Endothelial cell of umbilical vein (primary cell): ENCODE measurements around the gene IGF2BP2. TPM values are rescaled to one million over a fixed set of nuclear protein-coding genes. Genes with fewer than 3 reads are reported as not detected.
A peak's percentile ranks its signal among the peaks of the same experiment; 100 is the strongest.

Experiments used
- BruUV-seq: library from RNA; stranded (reverse); fragments of 400-500 nt; replicated peaks from 2 replicates; lab custom pipeline; 2021; lab: Mats Ljungman, UMichigan
- CTCF ChIA-PET: fragments of 300-600, 350-600 bp; sonication (Branson Sonifier 250); formaldehyde crosslinking; loops from one replicate; lab custom pipeline; 2021; ENCODE audit warnings: antibody characterized with exemption, inconsistent platforms; lab: Charles Lee
- POLR2A ChIA-PET: fragments of 300-600, 350-600 bp; sonication (Branson Sonifier 250); formaldehyde crosslinking; loops from one replicate; lab custom pipeline; 2021; ENCODE audit warnings: antibody characterized with exemption, inconsistent platforms; lab: Charles Lee
- DNase-seq: peaks from one replicate; pipeline ENCODE4 v3.0.0-alpha.2; 2011; ENCODE audit warnings: low read depth, low spot score
- FAIRE-seq: peaks from 2 replicates; lab custom pipeline; 2011; peaks lifted over from hg19 to GRCh38; lab: Jason Lieb, UNC
- H2AFZ ChIP-seq: 2 replicates; pipeline ENCODE4 v1.6.0; 2012; ENCODE audit warnings: low read depth, low read length, control low read depth, inconsistent platforms
- H3K27ac ChIP-seq: 2 replicates; pipeline ENCODE4 v1.5.1; 2011; ENCODE audit warnings: low read depth, mild to moderate bottlenecking, control low read depth, low read length, moderate library complexity; ENCODE audit not compliant: insufficient read depth
- H3K27me3 ChIP-seq, 2 experiments: 2 replicates each; pipeline versions ENCODE4 v1.6.0 to v1.6.1; 2011; ENCODE audit warnings: low read length in 2 of 2, mixed read lengths in 1 of 2; ENCODE audit not compliant: control insufficient read depth in 2 of 2, insufficient read depth in 2 of 2
- H3K36me3 ChIP-seq, 2 experiments: 2 replicates in 1 of 2; 3 replicates in 1 of 2; pipeline ENCODE4 v1.5.1; 2011; ENCODE audit warnings: low read length in 2 of 2, mild to moderate bottlenecking in 1 of 2, moderate library complexity in 1 of 2; ENCODE audit not compliant: control insufficient read depth in 2 of 2, insufficient read depth in 2 of 2; ENCODE audit errors: extremely low read depth in 1 of 2
- H3K4me1 ChIP-seq: 3 replicates; pipeline ENCODE4 v1.5.1; 2011; ENCODE audit warnings: mild to moderate bottlenecking, low read length; ENCODE audit not compliant: control insufficient read depth, insufficient read depth; ENCODE audit errors: extremely low read depth
- H3K4me2 ChIP-seq: 2 replicates; pipeline ENCODE4 v1.6.1; 2011; ENCODE audit warnings: low read length, control low read depth, mixed read lengths; ENCODE audit not compliant: insufficient read depth
- H3K4me3 ChIP-seq, 3 experiments: fragments of 200-600 bp in 1 of 3; sonication (generic), shearing (Covaris generic) in 1 of 3; replicated peaks in 1 of 3; 2 replicates each; pipeline ENCODE4 v1.5.1; 2011 to 2016; ENCODE audit warnings: control low read depth in 3 of 3, low read length in 3 of 3, mild to moderate bottlenecking in 2 of 3, inconsistent platforms in 1 of 3, low read depth in 1 of 3, moderate library complexity in 1 of 3; ENCODE audit not compliant: insufficient read depth in 1 of 3
- H3K79me2 ChIP-seq: 2 replicates; pipeline ENCODE4 v1.6.0; 2012; ENCODE audit warnings: low read length, inconsistent platforms; ENCODE audit not compliant: control insufficient read depth, insufficient read depth
- H3K9ac ChIP-seq: replicated peaks from 2 replicates; pipeline ENCODE3; 2011; ENCODE audit warnings: low read length, control low read depth; ENCODE audit not compliant: insufficient read depth; ENCODE audit errors: extremely low read depth
- H3K9me1 ChIP-seq: replicated peaks from 3 replicates; pipeline ENCODE4 v1.6.0; 2011; ENCODE audit warnings: mild to moderate bottlenecking, low read length; ENCODE audit not compliant: control insufficient read depth, insufficient read depth; ENCODE audit errors: extremely low read depth
- H3K9me3 ChIP-seq: replicated peaks from 2 replicates; pipeline ENCODE4 v1.5.1; 2012; ENCODE audit warnings: low read length, inconsistent platforms; ENCODE audit not compliant: control insufficient read depth, insufficient read depth
- H4K20me1 ChIP-seq: replicated peaks from 2 replicates; pipeline ENCODE3; 2011; ENCODE audit warnings: mild to moderate bottlenecking, low read length; ENCODE audit not compliant: control insufficient read depth, insufficient read depth; ENCODE audit errors: extremely low read depth
- EZH2 ChIP-seq: IDR thresholded peaks from 2 replicates; pipeline ENCODE4 v1.6.1; 2012; ENCODE audit warnings: borderline replicate concordance, low read depth, mild to moderate bottlenecking, moderate library complexity, low read length, inconsistent platforms; ENCODE audit not compliant: severe bottlenecking
- FOS ChIP-seq: IDR thresholded peaks from 2 replicates; pipeline ENCODE4 v1.6.1; 2011; ENCODE audit warnings: mild to moderate bottlenecking, low read length, moderate library complexity, borderline replicate concordance; ENCODE audit not compliant: insufficient read depth
- GATA2 ChIP-seq: IDR thresholded peaks from 2 replicates; pipeline ENCODE4 v1.7.0; 2011; ENCODE audit warnings: low read depth, mild to moderate bottlenecking, moderate library complexity, mixed read lengths, low read length; ENCODE audit not compliant: insufficient read length, insufficient read depth
- JUN ChIP-seq: IDR thresholded peaks from 2 replicates; pipeline ENCODE4 v1.6.1; 2011; ENCODE audit warnings: borderline replicate concordance, low read depth; ENCODE audit not compliant: insufficient read length, insufficient read depth
- MYC ChIP-seq: IDR thresholded peaks from one replicate; pipeline ENCODE4 v1.6.1; 2011; ENCODE audit warnings: mild to moderate bottlenecking, low read depth, low read length
- POLR2A ChIP-seq: IDR thresholded peaks from 2 replicates; pipeline ENCODE4 v1.6.1; 2012; ENCODE audit warnings: low read depth, mild to moderate bottlenecking, control low read depth, low read length
- POLR2AphosphoS5 ChIP-seq: IDR thresholded peaks from 2 replicates; pipeline ENCODE4 v1.6.1; 2012; ENCODE audit warnings: low read depth, mild to moderate bottlenecking, control low read depth, low read length, moderate library complexity; ENCODE audit not compliant: insufficient read depth
- dilution Hi-C: fragments of 300-500 bp; cut with MboI; formaldehyde crosslinking; loops from one replicate; pipeline ENCODE4 v1.15.0; 2019; ENCODE audit warnings: low sequenced_read_pairs; ENCODE audit not compliant: extremely low pct_ligation_motif_present
- intact Hi-C: fragments of 100-400 bp; cut with micrococcal nuclease; formaldehyde crosslinking; loops from one replicate; pipeline ENCODE4 v1.10.0; 2022
- polyA plus RNA-seq, 4 experiments: library from polyadenylated mRNA; depleted of rRNA in 3 of 4; stranded (reverse) in 3 of 4; unstranded in 1 of 4; fragments of >200 nt; gene quantifications; 2 replicates each; pipeline versions ENCODE4 v1.2.1 to v1.2.3, GENCODE V29; 2011 to 2012; ENCODE audit warnings: missing spikeins in 1 of 4
- total RNA-seq: library from RNA; stranded (reverse); gene quantifications from 2 replicates; pipeline ENCODE4 v1.2.3, GENCODE V29; 2021
- TF ChIP-seq, protein P1 (sequence below), 2 donors: IDR thresholded peaks; 1 replicate in 1 of 2; 2 replicates in 1 of 2; pipeline ENCODE4 v1.5.1; 2011; ENCODE audit warnings: low read length in 2 of 2, mild to moderate bottlenecking in 2 of 2, moderate library complexity in 2 of 2, control low read depth in 1 of 2, inconsistent platforms in 1 of 2, low read depth in 1 of 2; ENCODE audit not compliant: insufficient read depth in 1 of 2; ENCODE audit errors: extremely low read depth in 1 of 2
- TF ChIP-seq, protein P2 (sequence below): IDR thresholded peaks from 2 replicates; pipeline ENCODE4 v1.6.1; 2011; ENCODE audit not compliant: insufficient read depth, insufficient read length

The IGF2BP2 gene
- total and polyA plus RNA-seq, 2 donors (not counting 3 experiments of a cell fraction or from before 2014, with no cell fraction given) = 10.7 to 130 TPM

DNA sequence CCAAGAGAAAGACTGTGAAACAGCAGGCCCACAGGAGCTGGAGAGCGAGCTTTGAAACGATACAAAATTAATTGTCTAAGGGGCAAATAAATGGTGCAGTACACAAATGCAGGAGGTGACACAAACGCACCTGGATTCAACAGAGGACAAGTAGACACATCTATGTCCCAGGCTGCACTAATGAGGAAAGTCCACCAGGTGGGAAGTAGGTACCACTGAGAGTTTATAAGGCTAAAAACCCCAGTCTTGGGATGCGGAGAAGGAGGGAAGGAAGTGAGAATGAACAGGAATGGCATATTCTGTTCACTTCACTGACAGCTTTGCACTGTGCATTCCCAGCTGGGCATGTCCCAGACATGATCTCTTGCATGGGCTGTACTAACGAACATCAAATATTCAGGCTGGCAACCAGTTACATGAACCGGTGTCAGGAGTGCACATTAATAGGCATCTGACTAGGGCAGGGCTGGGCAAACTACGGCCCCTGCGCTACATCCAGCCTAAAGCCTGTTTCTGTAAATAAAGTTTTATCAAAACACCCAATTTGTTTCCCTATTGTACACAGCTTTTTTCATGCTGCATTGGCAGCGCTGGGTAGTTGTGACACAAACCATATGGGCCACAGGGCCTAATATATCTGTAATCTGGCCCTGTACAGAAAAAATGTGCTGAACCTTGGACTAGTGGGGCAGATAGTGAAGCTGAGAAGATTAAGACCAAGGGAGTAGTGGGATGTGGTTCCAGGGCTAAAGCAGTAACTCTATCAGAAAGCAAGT, 107.0 kb downstream of the IGF2BP2 start:
- Histone ChIP-seq H3K27me3 (no peaks in the 10 kb centered on the region), H4K20me1 (peaks cover 2% of the 10 kb centered on the region), H3K36me3 (peaks cover 0 to 2% of the 10 kb centered on the region in 2 experiments), H3K4me2 (no peak overlapping the region), H3K4me3 (no peak overlapping the region), H3K4me1 (peaks cover 30% of the 10 kb centered on the region), H2AFZ (no peak overlapping the region), H3K9me1 (no peaks in the 10 kb centered on the region), H3K27ac (peak overlapping the region; percentile 27), H3K9me3 (no peaks in the 10 kb centered on the region), H3K79me2 (peaks cover 81% of the 10 kb centered on the region), H3K9ac (no peak overlapping the region)
- no TSS peak for BruUV-seq
- FAIRE-seq = peak; percentile 47
- dilution Hi-C loops (no loop called here), intact Hi-C loops (loop anchor here (1.0 kb wide), 1 partner anchor 11 kb away; no protein-coding TSS in a partner anchor)
- CTCF ChIA-PET = interaction anchor here (0.5 to 3.6 kb wide), 8 partner anchors 10 to 90 kb away, joined by 3 to 18 read pairs (median 6); no protein-coding TSS in a partner anchor
- TF ChIP-seq GATA2 (no peak), FOS (no peak), MYC (no peak), POLR2A (no peak), EZH2 (no peak), JUN (no peak), POLR2AphosphoS5 (no peak)
- TF ChIP-seq, protein P1, sequence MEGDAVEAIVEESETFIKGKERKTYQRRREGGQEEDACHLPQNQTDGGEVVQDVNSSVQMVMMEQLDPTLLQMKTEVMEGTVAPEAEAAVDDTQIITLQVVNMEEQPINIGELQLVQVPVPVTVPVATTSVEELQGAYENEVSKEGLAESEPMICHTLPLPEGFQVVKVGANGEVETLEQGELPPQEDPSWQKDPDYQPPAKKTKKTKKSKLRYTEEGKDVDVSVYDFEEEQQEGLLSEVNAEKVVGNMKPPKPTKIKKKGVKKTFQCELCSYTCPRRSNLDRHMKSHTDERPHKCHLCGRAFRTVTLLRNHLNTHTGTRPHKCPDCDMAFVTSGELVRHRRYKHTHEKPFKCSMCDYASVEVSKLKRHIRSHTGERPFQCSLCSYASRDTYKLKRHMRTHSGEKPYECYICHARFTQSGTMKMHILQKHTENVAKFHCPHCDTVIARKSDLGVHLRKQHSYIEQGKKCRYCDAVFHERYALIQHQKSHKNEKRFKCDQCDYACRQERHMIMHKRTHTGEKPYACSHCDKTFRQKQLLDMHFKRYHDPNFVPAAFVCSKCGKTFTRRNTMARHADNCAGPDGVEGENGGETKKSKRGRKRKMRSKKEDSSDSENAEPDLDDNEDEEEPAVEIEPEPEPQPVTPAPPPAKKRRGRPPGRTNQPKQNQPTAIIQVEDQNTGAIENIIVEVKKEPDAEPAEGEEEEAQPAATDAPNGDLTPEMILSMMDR (IDR thresholded peaks at IDR 0.05; ENCODE audit: extremely low read depth in 1 of 2, insufficient read depth in 1 of 2, low read depth in 1 of 2, low read length in 2 of 2) = no peak
- TF ChIP-seq, protein P2, sequence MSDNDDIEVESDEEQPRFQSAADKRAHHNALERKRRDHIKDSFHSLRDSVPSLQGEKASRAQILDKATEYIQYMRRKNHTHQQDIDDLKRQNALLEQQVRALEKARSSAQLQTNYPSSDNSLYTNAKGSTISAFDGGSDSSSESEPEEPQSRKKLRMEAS = no peak
- POLR2A ChIA-PET = no interaction called here
- peak; percentile 27 for DNase-seq
